ENCODE measurements around the gene TANGO6. TPM values are rescaled to one million over a fixed set of nuclear protein-coding genes. Genes with fewer than 3 reads are reported as not detected.

TANGO6 gene
- total RNA-seq, 4 donors from 2014 or later, result 16.7 to 24.4 (median 20.2) TPM

DNA sequence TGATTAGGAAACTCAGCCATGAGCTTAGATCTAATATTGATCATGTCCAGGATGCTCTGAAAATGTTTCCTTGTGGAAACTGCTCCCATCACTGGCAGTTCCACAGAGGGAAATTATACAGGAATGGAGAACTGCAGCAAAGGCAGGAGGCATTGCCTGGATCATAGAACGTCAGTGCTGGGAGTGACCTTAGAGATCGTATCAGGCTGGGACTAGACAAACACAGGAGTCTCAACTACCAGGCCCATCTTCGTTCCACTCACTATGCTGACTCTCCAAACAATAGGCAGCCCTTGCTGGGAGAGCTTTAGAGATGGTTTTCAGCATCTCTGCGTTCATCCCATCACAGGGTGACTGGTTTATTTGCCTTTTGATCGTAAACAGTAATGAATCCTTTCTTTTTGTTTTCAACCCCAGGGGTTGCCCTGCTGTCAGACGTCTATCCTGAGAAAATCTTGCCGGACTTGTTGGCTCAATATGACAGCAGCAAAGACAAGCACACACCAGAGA lies 130.3 kb downstream of the TANGO6 start:
- Histone ChIP-seq H3K36me3 (peaks cover 0 to 6% of the 10 kb centered on the region in 2 donors), H3K4me1 (peaks cover 0 to 13% of the 10 kb centered on the region in 2 donors), H3K9me3 (no peaks in the 10 kb centered on the region), H3K4me3 (replicated peaks in 1 of 3) (no peak overlapping the region), H3K27me3 (no peaks in the 10 kb centered on the region), H3K27ac (no peak overlapping the region)
- TF ChIP-seq POLR2A (IDR thresholded peaks at IDR 0.05), result no peak
- TF ChIP-seq, protein P1, sequence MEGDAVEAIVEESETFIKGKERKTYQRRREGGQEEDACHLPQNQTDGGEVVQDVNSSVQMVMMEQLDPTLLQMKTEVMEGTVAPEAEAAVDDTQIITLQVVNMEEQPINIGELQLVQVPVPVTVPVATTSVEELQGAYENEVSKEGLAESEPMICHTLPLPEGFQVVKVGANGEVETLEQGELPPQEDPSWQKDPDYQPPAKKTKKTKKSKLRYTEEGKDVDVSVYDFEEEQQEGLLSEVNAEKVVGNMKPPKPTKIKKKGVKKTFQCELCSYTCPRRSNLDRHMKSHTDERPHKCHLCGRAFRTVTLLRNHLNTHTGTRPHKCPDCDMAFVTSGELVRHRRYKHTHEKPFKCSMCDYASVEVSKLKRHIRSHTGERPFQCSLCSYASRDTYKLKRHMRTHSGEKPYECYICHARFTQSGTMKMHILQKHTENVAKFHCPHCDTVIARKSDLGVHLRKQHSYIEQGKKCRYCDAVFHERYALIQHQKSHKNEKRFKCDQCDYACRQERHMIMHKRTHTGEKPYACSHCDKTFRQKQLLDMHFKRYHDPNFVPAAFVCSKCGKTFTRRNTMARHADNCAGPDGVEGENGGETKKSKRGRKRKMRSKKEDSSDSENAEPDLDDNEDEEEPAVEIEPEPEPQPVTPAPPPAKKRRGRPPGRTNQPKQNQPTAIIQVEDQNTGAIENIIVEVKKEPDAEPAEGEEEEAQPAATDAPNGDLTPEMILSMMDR (IDR thresholded peaks at IDR 0.05), result no peak
- no peak for DNase-seq
- intact Hi-C loops (cut with DNase I), result loop anchor here (10.0 kb wide), 1 partner anchor 49 kb away; no protein-coding TSS in a partner anchor
- 87 to 88% methylated on average over 7 of the region's 7 CpGs for WGBS, 2 donors

DNA sequence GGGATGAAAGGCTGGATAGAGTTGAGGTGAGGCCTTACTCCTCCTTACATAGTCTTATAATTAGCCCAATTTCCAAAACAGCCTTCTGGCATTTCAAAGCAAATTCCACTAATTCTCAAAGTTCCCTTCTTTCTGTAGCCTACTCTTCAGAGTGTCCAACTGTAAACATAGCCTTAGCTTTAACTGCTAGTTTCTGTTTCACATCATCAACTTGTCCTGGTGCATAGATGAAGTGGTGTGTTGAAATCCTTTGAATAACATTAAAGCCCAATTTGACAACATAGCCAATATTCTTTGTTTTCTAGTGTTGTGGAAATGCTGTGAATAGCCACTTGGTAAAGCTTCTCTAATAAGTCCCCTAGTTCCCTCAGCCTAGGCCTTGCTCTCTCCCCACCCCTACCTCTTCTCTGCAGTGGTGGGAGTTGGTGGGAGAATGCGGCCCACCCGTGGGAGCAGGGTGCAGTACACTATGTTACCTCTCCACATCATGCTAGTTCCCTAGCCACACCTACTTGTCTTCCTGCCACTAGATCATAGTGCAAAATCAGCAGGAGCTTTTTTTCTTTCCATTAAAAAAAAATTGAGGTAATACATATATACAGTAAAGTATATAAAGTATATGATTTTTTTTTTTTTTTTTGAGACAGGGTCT lies 135.1 kb downstream of the TANGO6 start:
- H3K9me3 ChIP-seq, result no peaks in the 10 kb centered on the region
- H3K4me3 ChIP-seq (replicated peaks in 1 of 3), result no peak overlapping the region
- peak overlapping the region; percentile 60 to 92 (median 85) for H3K27ac ChIP-seq
- peaks cover 0 to 37% of the 10 kb centered on the region in 2 donors for H3K4me1 ChIP-seq
- peaks cover 0 to 6% of the 10 kb centered on the region in 2 donors for H3K36me3 ChIP-seq
- DNase-seq, result peak; percentile 16 to 34
- no peaks in the 10 kb centered on the region for H3K27me3 ChIP-seq
- intact Hi-C loops (cut with DNase I), result loop anchor here (10.0 kb wide), 1 partner anchor 54 kb away; no protein-coding TSS in a partner anchor
- WGBS, 2 donors, result 79 to 80% methylated on average over 2 of the region's 2 CpGs
- TF ChIP-seq, protein P1 (IDR thresholded peaks at IDR 0.05), result peak in 1 of 6 experiments; percentile 22
- peak in 1 of 2 donors; percentile 20 for TF ChIP-seq POLR2A (IDR thresholded peaks at IDR 0.05)

DNA sequence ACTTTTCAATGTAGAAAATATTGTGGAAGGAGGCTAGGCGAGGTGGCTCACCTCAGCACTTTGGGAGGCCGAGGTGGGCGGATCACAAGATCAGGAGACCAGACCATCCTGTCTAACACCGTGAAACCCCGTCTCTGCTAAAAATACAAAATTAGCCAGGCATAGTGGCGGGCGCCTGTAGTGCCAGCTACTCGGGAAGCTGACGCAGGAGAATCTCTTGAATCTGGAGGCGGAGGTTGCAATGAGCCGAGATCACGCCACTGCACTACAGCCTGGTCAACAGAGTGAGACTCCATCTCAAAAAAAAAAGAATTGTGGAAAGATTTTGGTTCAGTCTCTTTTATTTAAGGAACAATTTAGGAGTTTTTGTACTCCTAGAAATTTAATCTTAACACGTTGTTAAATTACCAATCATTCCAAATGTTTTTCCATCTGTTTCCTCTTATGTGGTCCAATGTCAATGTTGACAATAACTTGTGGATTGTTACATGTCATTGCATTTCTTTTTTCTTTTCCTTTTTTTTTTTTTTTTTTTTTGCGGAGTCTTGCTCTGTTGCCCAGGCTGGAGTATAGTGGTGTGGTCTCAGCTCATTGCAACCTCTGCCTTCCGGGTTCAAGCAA lies 137.5 kb downstream of the TANGO6 start:
- 58 to 68% methylated on average over 15 of the region's 15 CpGs for WGBS, 2 donors
- intact Hi-C loops (cut with DNase I), result loop anchor here (10.0 kb wide), 1 partner anchor 94 kb away; no protein-coding TSS in a partner anchor
- H3K27me3 ChIP-seq, result no peaks in the 10 kb centered on the region
- no peaks in the 10 kb centered on the region for H3K9me3 ChIP-seq
- peak; percentile 80 to 84 for DNase-seq
- H3K36me3 ChIP-seq, result no peaks in the 10 kb centered on the region
- H3K4me1 ChIP-seq, result peaks cover 0 to 40% of the 10 kb centered on the region in 2 donors
- no peak overlapping the region for H3K4me3 ChIP-seq (replicated peaks in 1 of 3)
- TF ChIP-seq, protein P1 (IDR thresholded peaks at IDR 0.05), result no peak
- TF ChIP-seq POLR2A (IDR thresholded peaks at IDR 0.05), result peak in 1 of 2 donors; percentile 30
- H3K27ac ChIP-seq, result peak overlapping the region; percentile 81 to 92 (median 85)

DNA sequence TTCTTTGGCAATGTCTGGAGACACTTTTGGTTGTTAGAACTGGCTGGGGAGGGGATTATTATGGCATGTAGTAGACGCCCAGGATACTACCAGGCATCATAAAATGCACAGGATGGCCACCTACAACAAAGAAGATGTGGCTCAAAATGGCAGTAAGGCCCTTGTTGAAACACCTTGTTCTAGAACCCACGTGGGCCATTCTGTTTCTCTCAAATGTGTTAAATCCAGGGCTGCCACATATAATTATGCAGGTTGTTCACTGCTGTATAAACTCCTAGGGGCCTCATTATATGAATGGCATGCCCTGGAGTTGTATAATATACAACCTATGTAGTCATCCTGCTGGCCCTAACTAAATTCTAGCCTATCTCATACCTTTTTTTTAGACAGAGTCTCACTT lies 138.6 kb downstream of the TANGO6 start:
- intact Hi-C loops (cut with DNase I), result loop anchor here (10.0 kb wide), 1 partner anchor 93 kb away; no protein-coding TSS in a partner anchor
- H3K36me3 ChIP-seq, result no peaks in the 10 kb centered on the region
- peaks cover 0 to 48% of the 10 kb centered on the region in 2 donors for H3K4me1 ChIP-seq
- peak overlapping the region in 2 of 3 donors; percentile 36 to 92 for H3K27ac ChIP-seq
- 94 to 98% methylated on average over 2 of the region's 2 CpGs for WGBS, 2 donors
- DNase-seq, result no peak
- H3K9me3 ChIP-seq, result no peaks in the 10 kb centered on the region
- TF ChIP-seq POLR2A (IDR thresholded peaks at IDR 0.05), result no peak
- TF ChIP-seq, protein P1 (IDR thresholded peaks at IDR 0.05), result no peak
- no peaks in the 10 kb centered on the region for H3K27me3 ChIP-seq
- no peak overlapping the region for H3K4me3 ChIP-seq (replicated peaks in 1 of 3)
